H9 (cell line): ENCODE data around the gene CALY. TPM values are rescaled to one million over a fixed set of nuclear protein-coding genes. Genes with fewer than 3 reads are reported as not detected.

ENCODE experiments used
- DNase-seq: peaks from one replicate; pipeline ENCODE4 v3.0.0-alpha.2; 2017
- H2AFZ ChIP-seq: one replicate; pipeline ENCODE4 v1.6.1; 2013; ENCODE audit warnings: mild to moderate bottlenecking, low read length, control low read depth, moderate library complexity
- H2AK5ac ChIP-seq: 2 replicates; pipeline ENCODE4 v1.6.1; 2013; ENCODE audit warnings: low read length, control low read depth, mixed read lengths; ENCODE audit not compliant: insufficient read length
- H2BK120ac ChIP-seq: one replicate; pipeline ENCODE4 v1.6.1; 2013; ENCODE audit warnings: low read depth, mild to moderate bottlenecking, low read length, control low read depth, inconsistent platforms; ENCODE audit not compliant: poor library complexity, severe bottlenecking
- H2BK12ac ChIP-seq: 2 replicates; pipeline ENCODE4 v1.6.1; 2013; ENCODE audit warnings: low read length, control low read depth, mixed read lengths, low read depth; ENCODE audit not compliant: insufficient read length
- H2BK15ac ChIP-seq: 2 replicates; pipeline ENCODE4 v1.6.1; 2013; ENCODE audit warnings: low read depth, low read length, control low read depth
- H2BK20ac ChIP-seq: one replicate; pipeline ENCODE4 v1.6.1; 2013; ENCODE audit warnings: low read depth, mild to moderate bottlenecking, low read length, control low read depth, inconsistent platforms; ENCODE audit not compliant: poor library complexity, severe bottlenecking
- H2BK5ac ChIP-seq: 2 replicates; pipeline ENCODE4 v1.6.1; 2013; ENCODE audit warnings: low read length, control low read depth, mixed read lengths; ENCODE audit not compliant: insufficient read length
- H3K14ac ChIP-seq: 2 replicates; pipeline ENCODE4 v1.6.1; 2013; ENCODE audit warnings: low read length, control low read depth; ENCODE audit not compliant: insufficient read depth
- H3K18ac ChIP-seq: 2 replicates; pipeline ENCODE4 v1.6.1; 2013; ENCODE audit warnings: low read depth, mild to moderate bottlenecking, mixed read lengths, low read length, control low read depth; ENCODE audit not compliant: insufficient read length
- H3K23ac ChIP-seq: 2 replicates; pipeline ENCODE4 v1.6.1; 2013; ENCODE audit warnings: low read length, control low read depth, mixed read lengths, low read depth; ENCODE audit not compliant: insufficient read length
- H3K23me2 ChIP-seq: 2 replicates; pipeline ENCODE4 v1.6.1; 2013; ENCODE audit warnings: low read depth, mild to moderate bottlenecking, mixed read lengths, low read length, control low read depth; ENCODE audit not compliant: insufficient read length, poor library complexity, severe bottlenecking
- H3K27ac ChIP-seq: 2 replicates; pipeline ENCODE4 v1.5.1; 2013; ENCODE audit warnings: low read length, control low read depth, mixed read lengths, low read depth; ENCODE audit not compliant: insufficient read length
- H3K27me3 ChIP-seq: 2 replicates; pipeline ENCODE4 v1.6.1; 2013; ENCODE audit warnings: low read length, control low read depth, inconsistent platforms; ENCODE audit not compliant: insufficient read depth
- H3K4ac ChIP-seq: 2 replicates; pipeline ENCODE4 v1.6.1; 2013; ENCODE audit warnings: low read depth, mild to moderate bottlenecking, control low read depth, inconsistent platforms, low read length, moderate library complexity
- H3K4me1 ChIP-seq: 2 replicates; pipeline ENCODE4 v1.6.1; 2013; ENCODE audit warnings: low read length, control low read depth, inconsistent platforms; ENCODE audit not compliant: insufficient read depth
- H3K4me2 ChIP-seq: 2 replicates; pipeline ENCODE4 v1.6.1; 2013; ENCODE audit warnings: low read length, control low read depth, mixed read lengths; ENCODE audit not compliant: insufficient read length, insufficient read depth
- H3K56ac ChIP-seq: 2 replicates; pipeline ENCODE4 v1.6.1; 2013; ENCODE audit warnings: low read depth, mild to moderate bottlenecking, mixed read lengths, low read length, control low read depth; ENCODE audit not compliant: insufficient read length
- H3K79me1 ChIP-seq: 2 replicates; pipeline ENCODE4 v1.6.1; 2013; ENCODE audit warnings: low read depth, mild to moderate bottlenecking, moderate library complexity, low read length, control low read depth, inconsistent platforms; ENCODE audit not compliant: insufficient read depth, poor library complexity, severe bottlenecking
- H3K79me2 ChIP-seq: 2 replicates; pipeline ENCODE4 v1.6.1; 2013; ENCODE audit warnings: low read length, control low read depth, inconsistent platforms; ENCODE audit not compliant: insufficient read depth
- H3K9ac ChIP-seq: 2 replicates; pipeline ENCODE4 v1.6.1; 2013; ENCODE audit warnings: low read length, control low read depth, mixed read lengths; ENCODE audit not compliant: insufficient read length; ENCODE audit errors: extremely low read depth
- H3K9me3 ChIP-seq: one replicate; pipeline ENCODE4 v1.6.1; 2013; ENCODE audit warnings: low read depth, low read length, inconsistent platforms; ENCODE audit not compliant: control insufficient read depth
- H3T11ph ChIP-seq: one replicate; pipeline ENCODE4 v1.6.1; 2013; ENCODE audit warnings: mild to moderate bottlenecking, low read length, control low read depth, inconsistent platforms
- H4K20me1 ChIP-seq: one replicate; pipeline ENCODE4 v1.6.1; 2013; ENCODE audit not compliant: control insufficient read depth, insufficient read length, insufficient read depth
- H4K5ac ChIP-seq: 2 replicates; pipeline ENCODE4 v1.6.1; 2013; ENCODE audit warnings: low read depth, mild to moderate bottlenecking, mixed read lengths, low read length, control low read depth; ENCODE audit not compliant: insufficient read length
- H4K8ac ChIP-seq: replicated peaks from 2 replicates; pipeline ENCODE4 v1.6.1; 2013; ENCODE audit warnings: low read length, control low read depth, mixed read lengths, low read depth; ENCODE audit not compliant: insufficient read length
- H4K91ac ChIP-seq: 2 replicates; pipeline ENCODE4 v1.6.1; 2013; ENCODE audit warnings: low read depth, mild to moderate bottlenecking, moderate library complexity, mixed read lengths, low read length, control low read depth; ENCODE audit not compliant: insufficient read length
- H3K27ac Mint-ChIP-seq, 3 experiments: 2 replicates in 2 of 3; 3 replicates in 1 of 3; pipeline ENCODE4 v1.8.0; 2020 to 2021; ENCODE audit warnings: mixed read lengths in 3 of 3, mild to moderate bottlenecking in 1 of 3, moderate library complexity in 1 of 3
- H3K27me3 Mint-ChIP-seq: 2 replicates; pipeline ENCODE4 v1.8.0; 2021; ENCODE audit warnings: low read depth, mild to moderate bottlenecking, moderate library complexity, mixed read lengths
- H3K36me3 Mint-ChIP-seq, 3 experiments: 2 replicates in 2 of 3; 3 replicates in 1 of 3; pipeline ENCODE4 v1.8.0; 2020 to 2021; ENCODE audit warnings: low read depth in 3 of 3, mixed read lengths in 3 of 3; ENCODE audit not compliant: insufficient read depth in 1 of 3
- H3K4me1 Mint-ChIP-seq, 2 experiments: 2 replicates each; pipeline ENCODE4 v1.8.0; 2020; ENCODE audit warnings: mixed read lengths in 2 of 2
- H3K4me3 Mint-ChIP-seq, 2 experiments: 2 replicates in 1 of 2; 3 replicates in 1 of 2; pipeline ENCODE4 v1.8.0; 2020 to 2021; ENCODE audit warnings: mild to moderate bottlenecking in 2 of 2, mixed read lengths in 2 of 2, moderate library complexity in 1 of 2
- H3K9me3 Mint-ChIP-seq, 2 experiments: 2 replicates in 1 of 2; 3 replicates in 1 of 2; pipeline ENCODE4 v1.8.0; 2020; ENCODE audit warnings: mild to moderate bottlenecking in 2 of 2, mixed read lengths in 2 of 2, moderate library complexity in 1 of 2
- WGBS: extraction: QIAGEN DNeasy Blood & Tissue Kit; methylation state at CpG from one replicate; pipeline ENCODE4 v1.1.7; 2013; ENCODE audit warnings: missing lambda C conversion rate, low lambda C conversion rate, mixed read lengths; ENCODE audit not compliant: insufficient read length; ENCODE audit errors: extremely low coverage; 5-methylcytosine and 5-hydroxymethylcytosine counted together
- total RNA-seq: library from RNA; stranded (reverse); gene quantifications from 2 replicates; pipeline ENCODE4 v1.2.1, GENCODE V29; 2021
- TF ChIP-seq, protein P1 (sequence below): fragments of 200-600 bp; sonication (generic); conservative IDR thresholded peaks from 3 replicates; pipeline ENCODE4 v1.8.0; 2021; ENCODE audit warnings: antibody characterized with exemption, mild to moderate bottlenecking

CALY gene
- total RNA-seq, 1 experiment from 2014 or later: 2.9 TPM

DNA sequence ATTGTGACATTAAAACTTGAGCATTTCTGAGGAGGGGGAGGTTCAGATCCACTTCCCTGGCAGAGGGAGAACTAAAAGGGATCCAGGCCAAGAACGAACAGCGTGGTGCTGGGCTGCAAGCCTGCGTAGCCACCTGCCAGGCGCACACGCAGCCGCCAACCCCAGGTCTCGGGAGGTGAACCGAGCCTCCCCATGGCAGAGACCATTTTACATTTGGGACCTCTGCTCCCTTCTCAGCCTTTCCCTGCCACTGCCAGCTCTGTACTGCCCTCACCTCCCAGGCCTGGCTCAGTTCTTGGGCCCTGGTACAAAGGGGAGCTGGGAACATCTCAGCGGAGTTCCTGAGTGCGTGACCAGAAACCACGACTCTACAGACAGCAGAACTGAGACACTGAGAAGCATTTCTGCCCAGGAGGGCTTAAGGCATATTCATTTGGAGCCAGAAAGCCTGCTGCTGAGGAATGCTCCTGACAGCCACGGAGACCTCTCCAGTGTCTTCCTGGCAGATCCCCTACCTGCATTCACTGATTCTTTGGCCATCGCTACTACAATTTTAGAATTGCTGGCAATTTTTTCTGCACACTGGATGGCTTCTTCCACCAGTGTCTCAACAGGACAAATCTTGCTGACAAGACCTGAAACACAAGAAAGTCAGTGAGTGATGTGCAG lies 28.9 kb upstream of the CALY start:
- Histone ChIP-seq H3K56ac (no peak overlapping the region), H4K8ac (no peak overlapping the region), H3K79me1 (no peaks in the 10 kb centered on the region), H3K4me1 (no peaks in the 10 kb centered on the region), H2BK20ac (no peak overlapping the region), H2BK120ac (no peak overlapping the region), H3K4me2 (no peak overlapping the region), H2BK12ac (no peak overlapping the region), H3K27me3 (no peaks in the 10 kb centered on the region; the same call in 1 of the 2 replicates), H3K9me3 (no peaks in the 10 kb centered on the region), H4K91ac (no peak overlapping the region), H3K9ac (no peak overlapping the region), H2BK15ac (no peak overlapping the region), H3K79me2 (no peaks in the 10 kb centered on the region), H4K20me1 (no peaks in the 10 kb centered on the region), H3K18ac (no peak overlapping the region), H3K27ac (no peak overlapping the region), H3K23ac (no peak overlapping the region), H3K14ac (no peak overlapping the region), H3T11ph (no peak overlapping the region), H3K4ac (no peak overlapping the region), H4K5ac (no peak overlapping the region), H3K23me2 (no peaks in the 10 kb centered on the region), H2AK5ac (no peak overlapping the region), H2BK5ac (no peak overlapping the region), H2AFZ (no peak overlapping the region)
- Mint-ChIP-seq H3K4me1 (peaks cover 0 to 2% of the 10 kb centered on the region in 2 experiments; a peak in 1 of 4 replicates), H3K36me3 (peaks cover 40 to 74% (median 73%) of the 10 kb centered on the region in 3 experiments; a peak in 6 of 7 replicates), H3K27ac (no peak overlapping the region), H3K4me3 (no peak overlapping the region), H3K9me3 (no peaks in the 10 kb centered on the region), H3K27me3 (peaks cover 5% of the 10 kb centered on the region)
- TF ChIP-seq, protein P1, sequence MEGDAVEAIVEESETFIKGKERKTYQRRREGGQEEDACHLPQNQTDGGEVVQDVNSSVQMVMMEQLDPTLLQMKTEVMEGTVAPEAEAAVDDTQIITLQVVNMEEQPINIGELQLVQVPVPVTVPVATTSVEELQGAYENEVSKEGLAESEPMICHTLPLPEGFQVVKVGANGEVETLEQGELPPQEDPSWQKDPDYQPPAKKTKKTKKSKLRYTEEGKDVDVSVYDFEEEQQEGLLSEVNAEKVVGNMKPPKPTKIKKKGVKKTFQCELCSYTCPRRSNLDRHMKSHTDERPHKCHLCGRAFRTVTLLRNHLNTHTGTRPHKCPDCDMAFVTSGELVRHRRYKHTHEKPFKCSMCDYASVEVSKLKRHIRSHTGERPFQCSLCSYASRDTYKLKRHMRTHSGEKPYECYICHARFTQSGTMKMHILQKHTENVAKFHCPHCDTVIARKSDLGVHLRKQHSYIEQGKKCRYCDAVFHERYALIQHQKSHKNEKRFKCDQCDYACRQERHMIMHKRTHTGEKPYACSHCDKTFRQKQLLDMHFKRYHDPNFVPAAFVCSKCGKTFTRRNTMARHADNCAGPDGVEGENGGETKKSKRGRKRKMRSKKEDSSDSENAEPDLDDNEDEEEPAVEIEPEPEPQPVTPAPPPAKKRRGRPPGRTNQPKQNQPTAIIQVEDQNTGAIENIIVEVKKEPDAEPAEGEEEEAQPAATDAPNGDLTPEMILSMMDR: no peak
- no CpG with 5 or more reads among the region's 13 CpGs for WGBS
- DNase-seq: no peak
